GM23338 (cell line): ENCODE measurements around the gene RPS6KC1. TPM values are rescaled to one million over a fixed set of nuclear protein-coding genes. Genes with fewer than 3 reads are reported as not detected.

Experiments
- ATAC-seq: fragments of 200-7000 bp; cut with Tn5 transposase; 3 replicates; pipeline ENCODE4 v1.9.1; 2020
- DNase-seq: peaks from one replicate; pipeline ENCODE4 v3.0.0-alpha.2; 2015; ENCODE audit warnings: low spot score
- H2AFZ ChIP-seq: fragments of 200-600 bp; sonication (generic); 2 replicates; pipeline ENCODE4 v1.8.0; 2016; ENCODE audit warnings: antibody characterized with exemption, mild to moderate bottlenecking, moderate library complexity
- H3F3A ChIP-seq: fragments of 200-600 bp; sonication (generic); replicated peaks from 2 replicates; pipeline ENCODE4 v1.8.0; 2017; ENCODE audit warnings: antibody characterized with exemption, mixed run types, low read depth
- H3K27ac ChIP-seq: fragments of 200-600 bp; sonication (generic); 2 replicates; pipeline ENCODE4 v1.6.1; 2016; ENCODE audit warnings: low read depth
- H3K27me3 ChIP-seq: fragments of 200-600 bp; sonication (generic); 2 replicates; pipeline ENCODE4 v1.8.0; 2016; ENCODE audit warnings: mild to moderate bottlenecking, mixed run types, moderate library complexity; ENCODE audit not compliant: insufficient read depth
- H3K36me3 ChIP-seq: fragments of 200-600 bp; sonication (generic); 2 replicates; pipeline ENCODE4 v1.8.0; 2016; ENCODE audit warnings: mild to moderate bottlenecking; ENCODE audit not compliant: insufficient read depth
- H3K4me1 ChIP-seq: fragments of 200-600 bp; sonication (generic); 2 replicates; pipeline ENCODE4 v1.8.0; 2016; ENCODE audit warnings: mild to moderate bottlenecking, moderate library complexity; ENCODE audit not compliant: insufficient read depth
- H3K4me2 ChIP-seq: fragments of 200-600 bp; sonication (generic); 2 replicates; pipeline ENCODE4 v1.7.1; 2017; ENCODE audit warnings: mixed run types
- H3K4me3 ChIP-seq: fragments of 200-600 bp; sonication (generic); 2 replicates; pipeline ENCODE4 v1.6.1; 2016; ENCODE audit warnings: mixed run types
- H3K79me2 ChIP-seq: fragments of 200-600 bp; sonication (generic); replicated peaks from 2 replicates; pipeline ENCODE4 v1.8.0; 2017; ENCODE audit warnings: mild to moderate bottlenecking; ENCODE audit not compliant: insufficient read depth
- H3K9me2 ChIP-seq: fragments of 200-600 bp; sonication (generic); 2 replicates; pipeline ENCODE4 v1.8.0; 2017; ENCODE audit not compliant: insufficient read depth
- H4K20me1 ChIP-seq: fragments of 200-600 bp; sonication (generic); replicated peaks from 2 replicates; pipeline ENCODE4 v1.8.0; 2017; ENCODE audit warnings: mild to moderate bottlenecking; ENCODE audit not compliant: insufficient read depth
- H3K27ac Mint-ChIP-seq: 2 replicates; pipeline ENCODE4 v1.8.0; 2020; ENCODE audit warnings: inconsistent platforms, mild to moderate bottlenecking, moderate library complexity, mixed read lengths
- H3K27me3 Mint-ChIP-seq: 3 replicates; pipeline ENCODE4 v1.8.0; 2022; ENCODE audit warnings: low read depth, mild to moderate bottlenecking, moderate library complexity, mixed read lengths, inconsistent platforms; ENCODE audit not compliant: insufficient read depth, poor library complexity
- H3K36me3 Mint-ChIP-seq: 3 replicates; pipeline ENCODE4 v1.8.0; 2021; ENCODE audit warnings: low read depth, mild to moderate bottlenecking, inconsistent platforms, moderate library complexity, mixed read lengths
- H3K4me1 Mint-ChIP-seq: 3 replicates; pipeline ENCODE4 v1.8.0; 2020; ENCODE audit warnings: mild to moderate bottlenecking, inconsistent platforms, mixed read lengths
- H3K4me3 Mint-ChIP-seq: 3 replicates; pipeline ENCODE4 v1.8.0; 2021; ENCODE audit warnings: moderate library complexity, mild to moderate bottlenecking, inconsistent platforms, mixed read lengths
- H3K9me3 Mint-ChIP-seq: 3 replicates; pipeline ENCODE4 v1.8.0; 2020; ENCODE audit warnings: moderate library complexity, mild to moderate bottlenecking, inconsistent platforms, mixed read lengths
- CREB1 ChIP-seq: fragments of 250-450 bp; sonication (Bioruptor Pico); IDR thresholded peaks from 2 replicates; pipeline ENCODE4 v1.5.0; 2020; ENCODE audit warnings: low read depth, mild to moderate bottlenecking, moderate library complexity
- EZH2phosphoT487 ChIP-seq: fragments of 200-600 bp; sonication (generic); IDR thresholded peaks from one replicate; pipeline ENCODE4 v1.8.1; 2018; ENCODE audit warnings: antibody characterized with exemption; ENCODE audit not compliant: unreplicated experiment
- POLR2AphosphoS5 ChIP-seq: IDR thresholded peaks from 2 replicates; pipeline ENCODE4 v1.6.1; 2016; ENCODE audit warnings: antibody characterized with exemption, low read depth
- ZNF331 ChIP-seq: fragments of 250-450 bp; sonication (Bioruptor Pico); IDR thresholded peaks from 2 replicates; pipeline ENCODE4 v1.5.0; 2020; ENCODE audit warnings: low read depth, mild to moderate bottlenecking, moderate library complexity
- ZNF462 ChIP-seq: fragments of 250-450 bp; sonication (Bioruptor Pico); IDR thresholded peaks from 2 replicates; pipeline ENCODE4 v1.5.0; 2020; ENCODE audit warnings: mild to moderate bottlenecking, moderate library complexity
- polyA plus RNA-seq: library from polyadenylated mRNA; unstranded; fragments of >200 nt; fragmentation: Nextera tagmentation; extraction: Ambion mirVana; gene quantifications from 2 replicates; pipeline ENCODE4 v1.2.1, GENCODE V29; 2016
- total RNA-seq: library from RNA; depleted of rRNA; stranded (reverse); fragments of >200 nt; shearing (Covaris generic); gene quantifications from 2 replicates; pipeline ENCODE4 v1.2.3, GENCODE V29; 2014

The RPS6KC1 gene
- total and polyA plus RNA-seq, 2 experiments from 2014 or later = 7.9 to 24.9 TPM

GRCh38 chr1:213066363-213066762, 15.3 kb downstream of the RPS6KC1 start:
- peaks cover 47% of the 10 kb centered on the region; the same call in 1 of the 2 replicates for H3K79me2 ChIP-seq
- ATAC-seq = peak; percentile 60

More at GRCh38 chr1:213066363-213066762, 15.3 kb downstream of the RPS6KC1 start:
- peaks cover 4% of the 10 kb centered on the region for H3K27me3 Mint-ChIP-seq
- H3K4me2 ChIP-seq = no peak overlapping the region; the same call in 1 of the 2 replicates
- H3K36me3 ChIP-seq = no peaks in the 10 kb centered on the region
- H3K4me3 ChIP-seq = no peak overlapping the region
- H3K9me2 ChIP-seq = no peaks in the 10 kb centered on the region
- no peaks in the 10 kb centered on the region for H3F3A ChIP-seq
- peaks cover 11% of the 10 kb centered on the region for H3K4me1 ChIP-seq
- no peaks in the 10 kb centered on the region for H3K9me3 Mint-ChIP-seq
- peaks cover 20% of the 10 kb centered on the region for H3K4me1 Mint-ChIP-seq
- no peak overlapping the region for H2AFZ ChIP-seq
- no peaks in the 10 kb centered on the region for H3K27me3 ChIP-seq
- H3K27ac ChIP-seq = no peak overlapping the region
- TF ChIP-seq EZH2phosphoT487 (no peak), ZNF462 (CRISPR knock-in tag) (no peak), CREB1 (no peak), POLR2AphosphoS5 (no peak), ZNF331 (CRISPR knock-in tag) (no peak)
- peak; percentile 26 for DNase-seq
- no peaks in the 10 kb centered on the region for H3K36me3 Mint-ChIP-seq
- H3K27ac Mint-ChIP-seq = no peak overlapping the region; the same call in 1 of the 2 replicates
- H4K20me1 ChIP-seq = peaks cover 4% of the 10 kb centered on the region; the same call in 1 of the 2 replicates
- H3K4me3 Mint-ChIP-seq = no peak overlapping the region
